Measurements from ENCODE around the gene CELF2. TPM values are rescaled to one million over a fixed set of nuclear protein-coding genes. Genes with fewer than 3 reads are reported as not detected.

The CELF2 gene
- total and polyA plus RNA-seq, 10 donors, result 13.5 to 180 (median 105) TPM

GRCh38 chr10:10992072-10992471 is 25.6 kb upstream of the CELF2 start:
- DNase-seq, result no peak
- H3K27ac ChIP-seq, result no peak overlapping the region
- 76 to 89% (median 83%) methylated on average over 2 of the region's 2 CpGs for WGBS, 5 donors
- TF ChIP-seq POLR2A (IDR thresholded peaks at IDR 0.05), result no peak
- no peak for TF ChIP-seq CTCF (IDR thresholded peaks at IDR 0.05 in 8 of 11, conservative IDR thresholded peaks at IDR 0.05 in 3 of 11)
- no peak for TF ChIP-seq POLR2AphosphoS5 (IDR thresholded peaks at IDR 0.05)
- intact Hi-C loops (cut with DNase I; ENCODE audit: low total_unique reads), result no loop called here
- H3K9me3 ChIP-seq, result peaks cover 0 to 5% (median 0%) of the 10 kb centered on the region in 8 donors
- no peaks in the 10 kb centered on the region for H3K36me3 ChIP-seq
- H3K27me3 ChIP-seq (replicated peaks in 1 of 7), result no peaks in the 10 kb centered on the region
- H3K4me3 ChIP-seq, result no peak overlapping the region
- H3K4me1 ChIP-seq, result no peaks in the 10 kb centered on the region

- Histone ChIP-seq H3K4me3 (no peak overlapping the region), H3K27me3 (replicated peaks in 1 of 7) (no peaks in the 10 kb centered on the region), H3K9me3 (peaks cover 0 to 5% (median 0%) of the 10 kb centered on the region in 8 donors), H3K4me1 (no peaks in the 10 kb centered on the region), H3K36me3 (no peaks in the 10 kb centered on the region), H3K27ac (no peak overlapping the region)
- no peak for TF ChIP-seq POLR2AphosphoS5 (IDR thresholded peaks at IDR 0.05)
- TF ChIP-seq CTCF (IDR thresholded peaks at IDR 0.05 in 8 of 11, conservative IDR thresholded peaks at IDR 0.05 in 3 of 11), result no peak
- no peak for TF ChIP-seq POLR2A (IDR thresholded peaks at IDR 0.05)
- intact Hi-C loops (cut with DNase I; ENCODE audit: low total_unique reads), result no loop called here
- WGBS, 5 donors, result 88 to 92% (median 91%) methylated on average over 3 of the region's 3 CpGs
- DNase-seq, result no peak
Measured at GRCh38 chr10:10992961-10993714, 24.5 kb upstream of the CELF2 start.

GRCh38 chr10:10993785-10994184 is 23.9 kb upstream of the CELF2 start:
- Histone ChIP-seq H3K4me1 (no peaks in the 10 kb centered on the region), H3K27me3 (replicated peaks in 1 of 7) (no peaks in the 10 kb centered on the region), H3K36me3 (no peaks in the 10 kb centered on the region), H3K4me3 (no peak overlapping the region), H3K27ac (no peak overlapping the region), H3K9me3 (peaks cover 0 to 5% (median 0%) of the 10 kb centered on the region in 8 donors)
- intact Hi-C loops (cut with DNase I; ENCODE audit: low total_unique reads), result no loop called here
- no peak for DNase-seq
- TF ChIP-seq CTCF (IDR thresholded peaks at IDR 0.05 in 8 of 11, conservative IDR thresholded peaks at IDR 0.05 in 3 of 11), result no peak
- TF ChIP-seq POLR2A (IDR thresholded peaks at IDR 0.05), result no peak
- no peak for TF ChIP-seq POLR2AphosphoS5 (IDR thresholded peaks at IDR 0.05)

GRCh38 chr10:10994360-10994759 is 23.3 kb upstream of the CELF2 start:
- H3K4me3 ChIP-seq, result no peak overlapping the region
- H3K9me3 ChIP-seq, result peaks cover 0 to 5% (median 0%) of the 10 kb centered on the region in 8 donors
- DNase-seq, result no peak
- no peak for TF ChIP-seq POLR2AphosphoS5 (IDR thresholded peaks at IDR 0.05)
- no peak for TF ChIP-seq CTCF (IDR thresholded peaks at IDR 0.05 in 8 of 11, conservative IDR thresholded peaks at IDR 0.05 in 3 of 11)
- TF ChIP-seq POLR2A (IDR thresholded peaks at IDR 0.05), result no peak
- no peaks in the 10 kb centered on the region for H3K4me1 ChIP-seq
- H3K27ac ChIP-seq, result no peak overlapping the region
- no peaks in the 10 kb centered on the region for H3K27me3 ChIP-seq (replicated peaks in 1 of 7)
- intact Hi-C loops (cut with DNase I; ENCODE audit: low total_unique reads), result no loop called here
- H3K36me3 ChIP-seq, result no peaks in the 10 kb centered on the region
- 78 to 85% (median 82%) methylated on average over 2 of the region's 2 CpGs for WGBS, 5 donors

Data from spleen (tissue), 11 donors.